GM19463 (cell line): ENCODE results near the gene FOXD4L1.
"Not testable (repeated sequence)": the region's sequence is repeated elsewhere in the genome, so short reads cannot be mapped to it uniquely, and the experiment has no call there.

Source experiments
- ATAC-seq: cut with Tn5 transposase; IDR thresholded peaks from one replicate; pipeline ENCODE4 v1.9.1; 2021; ENCODE audit warnings: mild to moderate bottlenecking, moderate library complexity; ENCODE audit not compliant: unreplicated experiment

FOXD4L1 gene

DNA sequence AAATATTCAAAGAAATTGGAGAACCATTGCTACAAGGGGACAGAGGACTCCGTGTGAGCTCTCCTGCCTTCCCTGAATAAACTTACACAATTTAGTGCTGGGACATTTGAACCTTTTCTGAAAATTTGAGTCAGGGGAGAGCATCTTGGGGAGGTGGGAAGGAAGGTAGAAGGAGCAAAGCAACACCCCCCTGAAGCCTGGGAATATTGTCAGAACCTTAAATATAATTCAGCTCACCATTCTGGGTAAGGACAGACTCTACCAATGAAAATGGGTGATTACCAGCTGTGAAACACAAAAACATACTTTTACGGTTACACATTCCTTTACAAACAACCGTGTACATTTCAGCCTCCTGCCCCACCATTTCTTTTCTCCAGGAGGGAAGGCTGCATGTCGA lies at the start of gene FOXD4L1:
TSS of gene FOXD4L1 (plus strand) at position 301 of the 400 bp plus-strand sequence. CDS start 592 bp downstream, outside the sequence.
- ATAC-seq, result not testable (repeated sequence)

DNA sequence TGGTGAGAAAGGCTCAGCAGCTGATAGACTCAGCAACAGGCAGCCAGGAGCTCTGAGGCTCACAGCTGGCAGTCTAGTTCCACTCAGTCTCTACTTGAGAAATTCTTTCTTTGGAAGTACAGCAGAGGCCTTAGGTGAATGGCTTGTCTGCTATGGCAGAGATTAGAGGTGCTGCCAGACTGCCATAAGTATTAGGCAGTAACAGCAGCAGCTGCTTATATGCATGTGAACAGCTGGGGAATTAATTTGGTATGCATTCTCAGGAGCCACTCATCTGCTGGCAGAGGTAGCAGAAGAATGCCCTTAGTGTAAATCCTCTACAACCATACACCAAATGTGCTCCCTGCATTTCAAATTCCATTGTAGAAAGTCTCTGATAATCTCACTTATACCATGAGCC lies 32.7 kb upstream of the FOXD4L1 start:
- not testable (repeated sequence) for ATAC-seq

DNA sequence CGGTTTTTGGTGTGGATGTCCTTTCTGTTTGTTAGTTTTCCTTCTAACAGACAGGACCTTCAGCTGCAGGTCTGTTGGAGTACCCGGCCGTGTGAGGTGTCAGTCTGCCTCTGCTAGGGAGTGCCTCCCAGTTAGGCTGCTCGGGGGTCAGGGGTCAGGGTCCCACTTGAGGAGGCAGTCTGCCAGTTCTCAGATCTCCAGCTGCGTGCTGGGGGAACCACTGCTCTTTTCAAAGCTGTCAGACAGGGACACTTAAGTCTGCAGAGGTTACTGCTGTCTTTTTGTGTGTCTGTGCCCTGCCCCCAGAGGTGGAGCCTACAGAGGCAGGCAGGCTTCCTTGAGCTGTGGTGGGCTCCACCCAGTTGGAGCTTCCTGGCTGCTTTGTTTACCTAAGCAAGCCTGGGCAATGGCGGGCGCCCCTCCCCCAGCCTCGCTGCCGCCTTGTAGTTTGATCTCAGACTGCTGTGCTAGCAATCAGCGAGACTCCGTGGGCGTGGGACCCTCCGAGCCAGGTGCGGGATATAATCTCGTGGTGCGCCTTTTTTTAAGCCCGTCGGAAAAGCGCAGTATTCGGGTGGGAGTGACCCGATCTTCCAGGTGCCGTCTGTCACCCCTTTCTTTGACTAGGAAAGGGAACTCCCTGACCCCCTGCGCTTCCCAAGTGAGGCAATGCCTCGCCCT lies 21.6 kb upstream of the FOXD4L1 start:
- not testable (repeated sequence) for ATAC-seq

DNA sequence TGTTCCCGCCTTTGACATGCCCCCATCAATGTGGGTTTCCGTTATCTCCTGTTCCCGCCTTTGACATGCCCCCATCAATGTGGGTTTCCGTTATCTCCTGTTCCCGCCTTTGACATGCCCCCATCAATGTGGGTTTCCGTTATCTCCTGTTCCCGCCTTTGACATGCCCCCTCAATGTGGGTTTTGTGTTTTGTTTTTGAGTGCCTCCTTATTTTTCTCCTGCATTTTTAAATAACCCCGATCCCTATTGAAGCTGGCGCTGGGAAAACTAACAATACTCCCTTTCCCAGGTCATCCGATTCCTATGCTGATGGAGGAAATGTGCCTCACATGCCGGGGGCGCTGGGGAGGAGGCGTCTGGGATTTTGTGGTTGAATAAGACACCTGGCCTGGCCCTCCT lies 1.9 kb upstream of the FOXD4L1 start:
- not testable (repeated sequence) for ATAC-seq

DNA sequence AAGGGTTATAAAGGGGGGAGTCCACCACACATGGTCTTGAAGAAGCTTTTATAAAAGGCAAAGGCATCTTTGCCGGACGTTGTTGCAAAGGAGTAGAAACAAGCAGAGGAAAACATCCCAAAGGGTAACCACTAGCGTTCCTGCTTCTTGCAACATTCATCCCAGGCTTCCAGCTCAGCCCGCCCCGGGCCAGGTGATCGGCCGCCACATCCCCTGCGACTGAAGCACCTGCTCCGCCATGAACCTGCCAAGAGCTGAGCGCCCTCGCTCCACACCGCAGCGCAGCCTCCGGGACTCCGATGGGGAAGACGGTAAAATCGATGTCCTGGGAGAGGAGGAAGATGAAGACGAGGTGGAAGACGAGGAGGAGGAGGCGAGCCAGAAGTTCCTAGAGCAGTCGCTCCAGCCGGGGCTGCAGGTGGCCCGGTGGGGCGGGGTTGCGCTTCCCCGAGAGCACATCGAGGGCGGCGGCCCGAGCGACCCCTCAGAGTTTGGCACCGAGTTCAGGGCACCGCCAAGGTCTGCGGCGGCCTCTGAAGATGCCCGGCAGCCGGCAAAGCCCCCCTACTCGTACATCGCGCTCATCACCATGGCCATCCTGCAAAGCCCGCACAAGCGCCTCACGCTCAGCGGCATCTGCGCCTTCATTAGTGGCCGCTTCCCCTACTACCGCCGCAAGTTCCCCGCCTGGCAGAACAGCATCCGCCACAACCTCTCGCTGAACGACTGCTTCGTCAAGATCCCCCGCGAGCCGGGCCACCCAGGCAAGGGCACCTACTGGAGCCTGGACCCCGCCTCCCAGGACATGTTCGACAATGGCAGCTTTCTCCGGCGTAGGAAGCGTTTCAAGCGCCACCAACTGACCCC lies 787 bp downstream of the FOXD4L1 start:
- ATAC-seq, result not testable (repeated sequence)

DNA sequence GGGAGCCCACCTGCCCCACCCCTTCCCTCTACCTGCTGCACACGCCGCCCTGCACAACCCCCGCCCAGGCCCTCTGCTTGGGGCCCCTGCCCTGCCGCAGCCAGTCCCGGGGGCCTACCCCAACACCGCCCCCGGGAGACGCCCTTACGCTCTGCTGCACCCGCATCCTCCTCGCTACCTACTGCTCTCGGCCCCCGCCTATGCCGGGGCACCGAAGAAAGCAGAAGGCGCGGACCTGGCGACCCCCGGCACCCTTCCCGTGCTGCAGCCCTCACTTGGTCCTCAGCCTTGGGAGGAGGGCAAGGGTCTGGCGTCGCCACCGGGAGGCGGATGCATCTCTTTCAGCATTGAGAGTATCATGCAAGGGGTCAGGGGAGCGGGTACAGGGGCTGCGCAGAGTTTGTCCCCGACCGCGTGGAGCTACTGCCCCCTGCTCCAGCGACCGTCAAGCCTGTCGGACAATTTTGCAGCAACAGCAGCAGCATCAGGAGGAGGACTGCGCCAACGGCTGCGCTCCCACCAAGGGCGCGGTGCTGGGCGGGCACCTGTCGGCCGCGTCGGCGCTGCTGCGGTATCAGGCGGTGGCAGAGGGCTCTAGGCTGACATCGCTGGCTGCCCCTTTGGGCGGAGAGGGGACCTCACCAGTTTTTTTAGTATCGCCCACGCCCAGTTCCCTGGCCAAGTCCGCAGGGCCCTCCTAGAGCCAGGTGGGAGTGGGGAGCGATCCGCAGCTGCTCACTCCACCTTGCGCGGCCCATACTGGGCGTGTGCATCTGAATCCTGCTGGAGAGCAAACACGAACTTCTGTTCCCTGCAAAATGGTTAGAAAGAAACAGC lies 1.6 kb downstream of the FOXD4L1 start:
- not testable (repeated sequence) for ATAC-seq

DNA sequence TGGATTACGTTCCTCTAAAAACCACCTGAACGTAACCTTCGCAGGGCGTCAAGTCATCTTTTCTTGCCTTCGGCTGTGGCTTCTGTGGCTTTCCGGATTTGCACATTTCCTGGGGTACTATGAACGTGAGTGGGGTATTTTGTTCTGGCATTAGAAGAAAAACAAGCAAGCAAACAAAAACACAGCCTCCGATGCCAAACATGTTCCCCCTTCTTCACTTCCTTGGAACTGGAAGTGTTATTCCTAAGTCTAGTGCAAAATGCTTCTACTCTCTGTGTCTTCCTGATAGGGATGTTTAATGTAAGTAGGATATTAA lies 2.2 kb downstream of the FOXD4L1 start:
- ATAC-seq, result not testable (repeated sequence)

DNA sequence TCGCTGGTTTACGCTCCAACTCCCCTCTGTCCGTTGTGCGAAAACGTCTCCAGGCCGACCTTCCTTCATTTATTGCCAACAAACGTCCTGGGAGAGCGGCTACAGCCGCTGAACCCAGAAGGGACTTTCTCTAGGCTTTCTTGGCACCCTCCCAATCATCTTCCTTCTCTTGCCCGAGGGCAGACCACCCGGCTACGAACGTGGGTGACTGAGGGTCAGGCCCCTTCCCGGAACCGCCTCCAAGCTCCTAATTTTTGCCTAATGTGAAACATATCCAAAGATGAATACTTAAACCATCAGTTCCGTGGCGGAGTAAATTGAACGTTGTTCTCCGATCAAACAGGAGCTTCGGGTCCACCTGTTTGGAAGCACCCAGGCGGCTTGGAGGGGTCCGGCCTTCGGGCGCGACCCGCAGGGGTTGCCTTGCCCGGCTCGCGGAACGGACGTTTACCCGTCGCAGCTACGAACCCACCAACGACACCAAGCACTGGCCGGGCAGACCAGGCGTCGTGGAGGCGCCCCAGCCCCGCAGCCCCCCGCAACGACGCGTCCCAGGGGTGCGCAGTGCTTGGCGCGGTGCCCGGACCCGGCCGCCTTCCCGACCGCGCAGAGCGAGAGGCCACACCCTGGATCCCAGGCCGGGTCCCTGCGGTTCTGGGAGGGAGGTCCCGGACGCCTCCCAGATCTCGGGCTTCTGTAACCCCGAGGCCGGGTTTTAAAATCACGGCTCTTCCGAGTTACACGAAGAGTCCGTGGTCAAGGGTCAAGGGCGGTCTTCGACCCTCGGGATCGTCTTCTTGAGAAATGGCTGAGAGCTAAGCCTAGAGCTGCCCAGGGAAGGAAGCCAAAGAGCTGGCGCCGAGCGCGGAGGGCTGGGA lies 4.0 kb downstream of the FOXD4L1 start:
- ATAC-seq, result peak; percentile 19

DNA sequence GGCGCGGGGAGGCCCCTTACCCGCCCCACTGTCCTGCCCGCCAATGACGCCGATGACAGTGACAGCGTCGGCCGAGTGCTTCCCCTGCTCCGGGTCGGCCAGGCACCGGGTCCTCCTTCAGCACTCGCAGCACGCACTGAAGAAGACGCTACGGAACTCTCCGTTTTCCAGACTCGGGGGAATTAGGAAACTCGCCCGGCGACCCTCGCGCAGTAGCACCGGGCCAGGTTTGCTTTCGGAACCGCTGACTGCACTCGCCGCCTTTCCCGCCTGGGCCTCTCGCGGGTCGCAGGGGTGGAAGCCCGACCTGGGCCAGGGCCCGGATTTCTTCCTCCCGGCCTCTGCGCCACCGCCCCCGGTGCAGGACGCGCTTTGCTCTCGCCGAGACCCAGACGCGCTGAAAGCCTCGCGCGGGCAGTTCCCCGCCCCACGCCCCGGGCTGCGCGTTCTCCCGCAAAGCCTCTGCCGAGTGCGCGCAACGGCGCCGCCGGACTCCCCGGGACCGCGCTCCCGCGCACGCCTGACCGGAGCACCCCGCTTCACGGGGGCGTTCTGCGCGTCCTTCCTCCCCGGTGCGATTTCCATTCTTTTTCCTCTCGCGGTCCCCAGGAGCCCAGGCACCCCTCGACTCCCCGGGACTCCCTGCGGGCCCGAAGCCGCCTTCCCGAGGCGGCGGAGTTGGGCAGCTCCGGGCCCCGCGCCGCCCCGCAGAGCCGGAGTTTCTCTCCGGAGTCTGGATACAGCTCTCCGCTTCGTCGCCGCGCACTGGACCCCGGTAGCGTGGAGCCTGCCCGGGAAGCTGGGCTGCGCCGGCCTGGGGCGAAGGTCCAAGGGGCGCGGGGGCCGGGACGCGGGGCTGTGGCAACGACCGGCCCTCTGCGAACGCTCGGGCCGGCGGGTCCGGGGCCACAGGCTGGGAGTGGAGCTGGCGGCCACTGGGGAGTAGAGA lies 4.9 kb downstream of the FOXD4L1 start:
- ATAC-seq, result peak; percentile 78

DNA sequence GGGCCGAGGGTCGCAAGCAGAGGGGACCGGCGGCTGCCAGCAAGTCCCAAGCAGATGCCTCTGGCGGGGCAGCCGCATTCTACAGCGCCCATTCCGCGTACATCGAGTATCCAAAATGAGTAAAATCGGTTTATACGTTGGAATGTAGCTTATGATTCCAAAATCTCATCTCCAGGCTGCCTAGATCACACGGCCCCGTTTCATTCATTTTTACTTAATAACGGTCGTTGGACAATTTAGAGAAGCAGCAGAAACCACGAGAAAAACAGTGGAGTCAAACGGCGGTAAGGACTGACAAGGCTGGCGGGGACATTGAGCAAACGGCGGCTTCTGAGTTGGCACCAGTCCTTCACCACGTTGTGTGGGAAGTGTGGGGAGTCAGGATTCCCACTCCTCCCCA lies 5.6 kb downstream of the FOXD4L1 start:
- ATAC-seq, result not testable (repeated sequence)

DNA sequence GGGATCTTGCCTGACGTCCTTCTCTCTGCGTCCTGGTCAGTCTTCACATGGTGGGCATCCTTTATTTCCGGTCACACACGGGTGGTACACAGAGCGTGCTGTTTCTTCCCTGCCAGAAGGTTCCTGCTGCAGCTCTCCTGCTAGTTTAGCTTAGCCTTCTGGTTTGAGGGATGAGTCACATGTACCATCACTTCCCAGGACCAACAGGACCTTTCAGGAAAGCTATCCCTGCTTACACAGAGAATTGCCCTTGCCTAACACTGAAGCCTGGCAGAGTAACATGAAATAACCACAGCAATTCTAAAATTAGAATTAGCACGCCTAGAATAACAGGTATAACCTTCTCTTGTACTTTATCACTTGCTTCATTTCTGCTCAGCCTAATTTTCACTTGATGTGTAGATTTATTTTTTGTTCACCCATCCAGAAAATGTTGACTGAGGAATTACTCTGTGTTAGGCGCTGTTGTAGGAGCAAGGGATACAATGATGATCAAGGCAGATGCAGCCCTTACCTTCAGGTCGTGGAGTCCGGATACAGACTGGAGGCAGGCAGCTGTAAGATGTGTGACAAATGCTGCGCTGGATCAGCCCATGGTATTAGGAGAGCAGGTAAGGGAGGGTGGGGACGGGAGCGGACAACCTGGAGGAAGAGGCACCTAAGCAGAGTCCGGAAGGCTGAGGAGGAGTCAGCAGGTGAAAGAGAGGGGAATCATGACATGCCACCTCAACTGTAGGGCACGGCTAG lies 9.1 kb downstream of the FOXD4L1 start:
- not testable (repeated sequence) for ATAC-seq

DNA sequence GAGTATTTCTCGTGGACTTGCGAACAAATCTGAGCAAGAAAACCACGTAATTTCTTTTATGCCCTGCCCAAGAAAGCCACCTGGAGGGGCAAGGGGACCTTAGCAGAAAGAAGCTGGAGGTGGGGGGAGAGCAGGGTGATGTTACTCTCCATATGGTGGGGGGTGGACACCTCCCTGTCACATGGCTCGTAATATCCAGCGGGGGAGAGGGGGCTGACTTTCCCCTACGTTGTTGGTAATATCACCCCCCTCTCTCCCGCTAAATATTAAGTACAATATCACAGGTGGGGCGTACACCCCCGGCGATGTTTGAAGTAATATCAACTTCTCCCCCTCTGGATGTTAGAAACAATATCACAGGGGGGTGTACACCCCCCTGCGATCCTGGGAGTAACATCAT lies 9.7 kb downstream of the FOXD4L1 start:
- ATAC-seq, result not testable (repeated sequence)

DNA sequence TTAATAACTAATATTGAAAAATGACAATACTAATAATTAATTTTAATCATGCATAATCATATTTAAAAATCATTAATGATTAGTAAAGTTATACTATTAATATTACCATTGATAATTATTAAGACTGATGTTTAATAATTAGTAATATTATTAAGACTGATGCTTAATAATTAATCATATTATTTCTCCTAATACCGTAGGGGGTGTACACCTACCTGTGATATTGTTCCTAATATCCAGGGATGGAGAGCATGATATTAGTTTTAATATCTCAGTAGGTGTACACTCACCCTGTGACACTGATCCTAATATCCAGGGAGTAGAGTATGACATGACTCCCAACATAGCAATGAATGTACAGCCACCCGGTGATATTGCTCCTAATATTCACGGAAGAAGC lies 12.4 kb downstream of the FOXD4L1 start:
- ATAC-seq, result not testable (repeated sequence)

DNA sequence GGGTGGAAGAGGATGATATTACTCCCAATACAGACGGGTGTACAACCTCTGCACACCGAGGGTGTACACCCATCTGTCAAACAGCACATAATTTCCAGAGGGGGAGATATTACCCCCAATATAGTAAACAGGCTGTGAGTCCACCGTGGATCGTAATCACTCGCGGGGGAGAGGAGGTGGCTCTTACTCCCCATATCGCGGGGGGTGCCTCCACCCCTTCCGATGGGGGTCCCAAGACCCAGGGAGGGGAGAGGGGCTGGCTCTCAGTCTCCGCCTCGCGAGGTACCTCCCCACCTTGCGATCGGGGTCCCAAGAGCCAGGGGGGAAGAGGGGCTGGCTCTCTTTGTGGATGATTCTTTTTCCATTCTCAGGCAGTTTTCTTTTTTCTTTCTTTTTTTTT lies 13.4 kb downstream of the FOXD4L1 start:
- not testable (repeated sequence) for ATAC-seq

DNA sequence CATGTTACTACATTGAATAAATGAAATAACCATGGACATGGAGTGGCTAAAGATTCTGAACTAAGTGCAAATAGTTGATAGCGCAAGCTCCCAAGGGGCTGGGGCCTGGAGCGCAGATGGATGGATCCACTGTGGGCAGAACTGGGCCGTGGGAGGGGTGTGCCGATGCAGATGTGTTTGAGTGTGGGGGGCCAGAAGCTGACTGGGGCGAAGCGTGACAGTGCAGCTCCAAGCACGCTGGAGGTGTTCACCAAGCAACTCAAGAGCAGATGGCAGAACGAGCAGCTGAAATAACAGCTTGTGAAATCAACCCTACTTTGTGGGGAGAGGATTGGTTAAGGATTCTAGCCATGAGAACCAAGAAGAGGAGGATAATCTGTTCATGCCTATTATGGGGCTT lies 17.0 kb downstream of the FOXD4L1 start:
- ATAC-seq, result not testable (repeated sequence)

DNA sequence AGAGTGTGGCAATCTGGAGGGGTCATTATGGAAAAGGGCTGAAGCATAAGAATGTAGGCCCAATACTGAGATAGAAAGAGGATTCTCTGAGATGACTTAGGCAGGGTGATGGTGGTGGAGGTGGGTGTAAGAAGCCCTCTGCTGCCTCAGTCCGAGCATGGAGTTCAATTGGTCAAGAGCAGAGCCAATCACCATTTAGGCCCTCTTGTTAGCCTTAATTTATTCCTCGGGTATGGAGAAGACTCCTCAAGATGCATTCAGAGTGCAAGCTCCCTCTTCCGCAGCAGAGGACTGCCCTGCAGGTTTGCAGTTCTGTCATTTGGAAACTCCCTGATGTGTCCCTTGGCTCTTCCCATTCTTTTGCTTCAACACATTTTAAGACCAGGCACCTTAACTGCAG lies 17.5 kb downstream of the FOXD4L1 start:
- ATAC-seq, result not testable (repeated sequence)

DNA sequence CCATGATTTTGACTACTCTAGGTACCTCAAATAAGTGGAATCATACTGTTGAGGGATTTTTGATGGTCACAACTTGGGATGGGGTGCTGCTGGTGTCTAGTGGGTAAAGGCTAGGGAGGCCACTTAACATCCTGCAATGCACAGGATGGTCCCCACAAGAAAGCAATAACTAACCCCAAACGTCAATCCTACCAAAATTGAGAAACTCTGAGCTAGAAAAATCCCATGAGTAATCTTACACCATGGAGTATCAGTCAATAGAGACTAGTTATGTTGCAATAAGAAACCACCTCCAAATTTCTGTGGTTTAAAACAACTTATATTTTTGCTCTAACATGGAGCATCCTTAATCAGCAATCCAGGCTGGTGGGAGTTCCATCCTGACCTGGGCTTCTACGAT lies 18.6 kb downstream of the FOXD4L1 start:
- ATAC-seq, result not testable (repeated sequence)

DNA sequence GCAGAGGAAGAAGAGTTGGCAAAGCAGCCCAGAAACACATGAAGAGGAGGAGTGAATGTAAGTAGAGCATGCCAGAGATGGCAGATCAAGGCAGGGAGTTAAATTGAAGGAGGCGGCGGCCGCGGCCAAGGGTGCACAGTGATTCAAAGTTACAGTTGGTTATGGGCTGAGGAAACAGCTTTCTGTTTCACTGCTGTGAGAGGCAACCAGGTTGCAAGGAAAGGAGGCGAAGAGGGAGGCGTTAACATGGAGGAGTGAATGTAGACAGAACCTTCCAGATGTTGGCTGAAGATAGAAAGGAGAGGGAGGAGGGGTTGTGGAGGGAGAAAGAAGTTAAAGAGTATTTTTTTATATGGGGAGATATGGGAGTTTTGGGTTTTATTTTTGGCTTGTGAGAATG lies 22.4 kb downstream of the FOXD4L1 start:
- ATAC-seq, result not testable (repeated sequence)
